PFSK-1 (cell line): ENCODE measurements around the gene MBOAT2.

Experiments used
- FOXP2 ChIP-seq: optimal IDR thresholded peaks from 2 replicates; pipeline ENCODE3; 2011; ENCODE audit warnings: borderline replicate concordance, control low read depth, inconsistent platforms; ENCODE audit not compliant: insufficient read depth; ENCODE audit errors: extremely low read length, extremely low read depth
- POLR2AphosphoS5 ChIP-seq: IDR thresholded peaks from 2 replicates; pipeline ENCODE4 v1.6.1; 2012; ENCODE audit warnings: low read depth, mild to moderate bottlenecking, control low read depth, low read length, moderate library complexity
- REST ChIP-seq, 2 experiments: IDR thresholded peaks; 2 replicates each; pipeline versions ENCODE4 v1.6.1 to v1.8.0; 2011 to 2012; ENCODE audit warnings: low read depth in 2 of 2, low read length in 2 of 2, control low read depth in 1 of 2, inconsistent platforms in 1 of 2, mild to moderate bottlenecking in 1 of 2, moderate library complexity in 1 of 2; ENCODE audit not compliant: insufficient read depth in 1 of 2
- SIN3A ChIP-seq: IDR thresholded peaks from 2 replicates; pipeline ENCODE4 v1.6.1; 2012; ENCODE audit warnings: mild to moderate bottlenecking, low read length, moderate library complexity, borderline replicate concordance; ENCODE audit not compliant: insufficient read depth
- TAF1 ChIP-seq: IDR thresholded peaks from 2 replicates; pipeline ENCODE4 v1.6.1; 2012; ENCODE audit warnings: low read length, control low read depth, borderline replicate concordance; ENCODE audit not compliant: insufficient read depth

Gene MBOAT2

GRCh38 chr2:8927510-8928455 lies 75.7 kb downstream of the MBOAT2 start:
- TF ChIP-seq REST (IDR thresholded peaks at IDR 0.05; ENCODE audit: insufficient read depth in 1 of 2, low read depth in 2 of 2, low read length in 2 of 2): no peak
- no peak for TF ChIP-seq TAF1
- no peak for TF ChIP-seq FOXP2
- TF ChIP-seq SIN3A: no peak
- TF ChIP-seq POLR2AphosphoS5: no peak

- no peak for TF ChIP-seq POLR2AphosphoS5
- TF ChIP-seq SIN3A: no peak
- TF ChIP-seq REST (IDR thresholded peaks at IDR 0.05; ENCODE audit: insufficient read depth in 1 of 2, low read depth in 2 of 2, low read length in 2 of 2): no peak
- TF ChIP-seq FOXP2: no peak
- no peak for TF ChIP-seq TAF1
Observed at GRCh38 chr2:8926356-8926755, 77.1 kb downstream of the MBOAT2 start.

GRCh38 chr2:8925411-8925810 lies 78.1 kb downstream of the MBOAT2 start:
- TF ChIP-seq SIN3A (no peak), POLR2AphosphoS5 (no peak), TAF1 (no peak), REST (IDR thresholded peaks at IDR 0.05; ENCODE audit: insufficient read depth in 1 of 2, low read depth in 2 of 2, low read length in 2 of 2) (no peak), FOXP2 (no peak)

- no peak for TF ChIP-seq REST (IDR thresholded peaks at IDR 0.05; ENCODE audit: insufficient read depth in 1 of 2, low read depth in 2 of 2, low read length in 2 of 2)
- no peak for TF ChIP-seq FOXP2
- TF ChIP-seq TAF1: no peak
- TF ChIP-seq SIN3A: no peak
- no peak for TF ChIP-seq POLR2AphosphoS5
Observed at GRCh38 chr2:8923183-8923582, 80.3 kb downstream of the MBOAT2 start.
